Stimulated activated CD4-positive, alpha-beta T cell treated with anti-CD3 and anti-CD28 coated beads, Interleukin-1b, Interleukin-23, amount 100 ng/mL, for 4 hours (primary cell): ENCODE results near the gene BHMT.

ENCODE experiments used
- DNase-seq, 2 donors: peaks; one replicate each; pipeline ENCODE4 v3.0.0-alpha.2; 2020; ENCODE audit warnings: low read depth in 2 of 2

The BHMT gene, protein sequence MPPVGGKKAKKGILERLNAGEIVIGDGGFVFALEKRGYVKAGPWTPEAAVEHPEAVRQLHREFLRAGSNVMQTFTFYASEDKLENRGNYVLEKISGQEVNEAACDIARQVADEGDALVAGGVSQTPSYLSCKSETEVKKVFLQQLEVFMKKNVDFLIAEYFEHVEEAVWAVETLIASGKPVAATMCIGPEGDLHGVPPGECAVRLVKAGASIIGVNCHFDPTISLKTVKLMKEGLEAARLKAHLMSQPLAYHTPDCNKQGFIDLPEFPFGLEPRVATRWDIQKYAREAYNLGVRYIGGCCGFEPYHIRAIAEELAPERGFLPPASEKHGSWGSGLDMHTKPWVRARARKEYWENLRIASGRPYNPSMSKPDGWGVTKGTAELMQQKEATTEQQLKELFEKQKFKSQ

DNA sequence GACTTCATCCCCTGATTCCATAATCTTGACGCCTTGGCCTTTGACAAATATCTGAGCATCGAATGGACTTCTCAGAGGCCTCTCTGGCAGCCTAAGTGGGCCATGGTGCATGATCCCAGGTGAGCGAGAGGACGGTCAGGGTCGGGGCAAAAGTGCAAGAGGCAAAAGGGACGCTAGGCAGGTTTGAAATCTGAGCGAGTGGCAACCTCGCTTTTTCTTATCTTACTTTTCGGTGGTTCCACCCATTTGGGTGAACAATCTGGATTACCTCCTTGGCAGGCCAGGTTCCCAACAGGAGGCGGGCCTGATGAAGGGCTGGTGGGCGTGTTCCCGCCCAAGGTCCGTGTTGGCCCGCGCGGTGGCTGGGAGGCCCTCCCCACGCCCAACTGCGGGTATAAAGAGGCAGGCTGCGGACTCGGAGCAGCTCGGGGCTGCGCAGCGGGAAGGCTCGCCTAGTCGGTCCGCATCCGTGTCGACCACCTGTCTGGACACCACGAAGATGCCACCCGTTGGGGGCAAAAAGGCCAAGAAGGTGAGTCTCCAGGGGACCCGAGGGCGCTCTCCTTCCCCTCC is at the start of gene BHMT:
TSS of gene BHMT (plus strand) at position 423 of the 573 bp plus-strand sequence. CDS start at position 500, 77 bp downstream.
- no peak for DNase-seq

DNA sequence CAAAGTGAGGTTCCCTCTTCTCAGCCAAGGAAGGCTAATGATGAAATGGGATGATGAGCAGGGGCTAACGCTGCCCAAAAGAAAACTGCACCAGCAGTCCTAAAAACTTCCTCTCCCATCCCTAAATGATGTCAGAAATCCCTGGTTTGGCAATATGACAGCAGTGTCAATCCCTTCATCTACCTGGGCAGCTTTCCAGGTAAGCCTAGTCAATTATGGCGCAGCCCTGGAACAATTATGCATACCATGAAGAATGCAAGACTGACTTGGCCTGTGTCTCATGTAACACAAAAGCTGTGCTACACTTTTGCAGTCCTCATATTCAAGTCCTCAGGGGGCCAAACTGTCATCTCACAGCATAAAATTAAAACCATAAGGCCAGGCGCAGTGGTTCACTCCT is 49.2 kb upstream of the BHMT start:
- no peak for DNase-seq

DNA sequence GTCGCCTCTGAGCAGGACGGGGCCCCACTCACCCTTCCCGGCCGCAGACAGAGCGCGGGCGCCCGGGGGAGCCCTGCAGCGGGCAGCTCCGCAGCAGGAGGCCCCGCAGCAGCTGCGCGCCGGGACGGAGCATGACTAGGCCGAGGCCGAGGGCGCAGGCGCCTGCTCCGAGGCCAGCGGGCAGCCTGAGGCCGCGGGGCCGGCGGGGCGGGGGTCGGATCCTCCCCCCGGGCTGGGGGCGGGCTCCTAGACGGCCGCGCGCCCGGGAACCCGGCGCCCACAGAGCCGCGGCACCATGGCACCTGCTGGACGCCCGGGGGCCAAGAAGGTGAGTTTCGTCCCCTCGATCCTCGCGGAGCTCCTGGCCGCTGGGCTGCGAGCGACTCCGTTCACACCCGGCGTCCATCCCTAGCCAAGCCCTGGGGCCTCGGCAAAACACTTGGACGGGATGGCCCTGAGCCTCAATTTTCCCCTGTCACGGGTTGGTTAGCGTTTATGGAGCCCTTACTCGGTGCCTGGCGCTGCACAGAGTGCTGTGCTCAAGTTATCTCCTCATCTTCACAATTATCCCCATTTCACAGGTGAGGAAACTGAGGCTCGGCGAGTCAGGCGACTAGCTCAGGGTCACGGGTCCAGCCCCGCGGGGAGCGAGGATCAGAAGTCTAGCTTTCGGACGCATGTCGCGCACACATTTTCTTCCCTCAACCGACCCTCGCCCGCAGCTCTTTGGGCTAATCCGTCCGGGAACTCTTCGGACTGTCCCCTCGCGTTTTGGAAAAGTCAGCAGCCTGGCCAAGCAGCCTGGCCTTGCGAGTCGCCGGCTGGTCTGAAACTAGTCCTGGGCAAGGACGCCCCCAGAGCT is 41.9 kb upstream of the BHMT start, which contains the start of the genes BHMT2 and DMGDH:
TSS of gene BHMT2 (plus strand) at position 280 of the 862 bp plus-strand sequence. CDS start at position 296, 16 bp downstream.
TSS of gene DMGDH (minus strand) at position 187 of the 862 bp plus-strand sequence. CDS start at position 133, 54 bp downstream.
- no peak for DNase-seq

DNA sequence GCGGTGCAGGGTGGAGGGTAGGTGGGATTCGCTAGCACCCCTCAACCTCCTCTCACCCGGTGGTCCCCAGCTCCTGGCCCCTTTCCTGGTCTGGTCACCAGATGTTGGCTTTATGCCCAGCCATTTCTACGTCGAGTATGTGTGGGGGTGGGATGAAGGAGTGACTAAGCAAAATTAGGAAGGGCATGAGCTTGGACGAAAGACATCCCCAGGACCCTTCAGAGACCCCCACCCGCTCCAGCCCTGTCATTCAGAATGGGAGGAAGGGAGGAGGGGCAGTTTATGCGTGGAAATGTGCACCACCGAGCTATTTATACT is 41.3 kb upstream of the BHMT start:
- DNase-seq = no peak

DNA sequence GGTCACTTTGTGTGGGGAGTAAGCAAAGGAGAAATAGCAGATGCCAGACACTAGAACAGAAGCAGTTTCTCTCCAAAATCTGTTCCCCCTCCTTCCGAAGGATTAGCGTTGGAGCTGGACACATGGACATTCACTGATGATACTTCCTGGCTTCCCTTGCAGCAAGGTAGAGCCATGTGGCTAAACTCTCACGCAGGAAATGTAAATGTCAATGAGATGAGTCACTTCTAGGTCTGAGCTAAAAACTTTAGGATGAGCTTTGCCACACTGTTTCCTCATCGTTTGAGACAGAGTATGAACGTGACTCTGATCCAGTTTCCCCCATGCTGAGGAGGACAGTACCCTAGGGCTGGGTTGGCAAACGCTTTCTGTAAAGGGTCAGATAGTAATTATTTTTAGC is 37.0 kb upstream of the BHMT start:
- no peak for DNase-seq

DNA sequence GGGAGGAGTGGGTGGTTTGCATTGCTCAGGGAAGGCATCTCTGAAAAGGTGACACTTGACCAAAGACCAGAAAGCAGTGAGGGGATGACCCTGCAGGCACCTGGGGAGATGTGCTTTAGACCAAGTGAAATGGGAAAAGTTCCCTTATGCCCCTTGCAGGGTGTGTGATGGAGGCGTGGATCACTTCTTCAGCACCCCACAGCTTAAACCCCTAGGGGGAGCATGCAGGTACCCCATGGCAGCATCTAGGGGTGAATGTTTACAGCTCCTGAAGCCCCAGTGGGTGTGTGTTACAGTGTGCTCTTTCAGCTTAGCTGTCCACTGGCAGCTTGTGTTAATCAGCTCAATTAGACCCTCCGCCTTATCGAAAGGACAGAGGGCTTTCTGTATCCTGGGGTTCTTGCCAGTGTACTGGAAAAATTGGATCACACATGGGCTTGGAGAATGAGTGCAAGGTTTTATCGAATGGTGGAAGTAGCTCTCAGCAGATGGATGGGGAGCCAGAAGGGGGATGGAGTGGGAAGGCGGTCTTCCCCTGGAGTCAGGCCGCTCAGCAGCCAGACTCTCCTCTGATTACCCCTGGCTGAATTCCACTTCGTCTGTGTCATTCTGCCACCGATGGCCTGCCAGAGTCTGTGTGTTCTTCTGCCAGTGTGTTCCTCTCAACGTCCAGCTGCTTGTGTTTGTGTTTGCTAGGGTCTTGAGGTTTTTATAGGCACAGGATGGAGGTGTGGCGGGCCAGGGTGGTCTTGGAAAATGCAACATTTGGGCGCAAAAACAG is 35.8 kb upstream of the BHMT start:
- DNase-seq = no peak

DNA sequence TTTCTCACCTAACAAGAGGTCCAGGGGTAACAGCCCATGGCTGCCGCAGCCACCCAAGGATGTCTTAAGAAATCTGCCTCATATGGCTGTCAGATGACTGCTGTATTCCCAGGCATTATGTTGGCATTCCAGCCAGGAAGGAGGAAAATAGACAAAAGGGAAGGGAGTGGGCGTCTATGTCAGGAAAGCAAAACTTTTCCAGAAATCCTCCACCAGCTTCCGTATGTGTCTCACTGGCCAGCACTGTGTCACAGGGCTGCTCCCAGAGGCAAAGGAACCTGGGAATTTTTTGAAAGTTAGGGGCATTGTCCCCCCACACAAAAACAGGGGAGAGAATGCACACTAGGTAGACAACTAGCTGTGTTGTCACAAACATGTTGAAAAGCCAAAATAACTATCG is 34.8 kb upstream of the BHMT start:
- no peak for DNase-seq

DNA sequence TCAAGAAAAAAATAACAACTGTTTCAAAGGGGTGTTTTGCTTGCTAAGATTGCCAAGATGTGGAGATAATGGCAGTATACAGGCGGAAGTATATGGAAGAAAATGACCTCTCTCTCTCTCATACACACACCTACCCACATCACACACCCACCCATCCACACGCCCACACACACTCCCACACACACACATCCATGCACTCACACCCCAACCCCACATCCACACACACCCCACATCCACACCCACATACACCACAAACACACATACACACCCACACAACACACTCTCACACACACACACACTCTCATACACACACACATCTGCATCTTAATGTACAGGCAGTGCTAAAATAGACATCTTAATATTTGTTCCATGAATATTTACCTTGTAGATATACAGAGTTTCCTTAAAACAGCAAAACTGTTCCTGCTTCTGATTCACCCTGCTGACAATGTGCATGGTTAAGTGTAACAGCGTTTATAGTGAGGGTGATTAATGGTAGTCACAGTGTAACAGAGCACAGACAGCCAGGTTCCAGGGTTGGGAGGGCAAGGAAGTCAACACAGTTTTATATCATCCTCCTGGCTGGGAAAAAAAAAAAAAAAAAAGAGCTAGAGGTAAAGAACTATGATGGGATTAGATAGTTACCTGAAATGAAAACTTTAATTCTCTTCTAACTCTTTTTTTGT is 33.8 kb upstream of the BHMT start:
- DNase-seq = peak in 1 of 2 donors; percentile 1

DNA sequence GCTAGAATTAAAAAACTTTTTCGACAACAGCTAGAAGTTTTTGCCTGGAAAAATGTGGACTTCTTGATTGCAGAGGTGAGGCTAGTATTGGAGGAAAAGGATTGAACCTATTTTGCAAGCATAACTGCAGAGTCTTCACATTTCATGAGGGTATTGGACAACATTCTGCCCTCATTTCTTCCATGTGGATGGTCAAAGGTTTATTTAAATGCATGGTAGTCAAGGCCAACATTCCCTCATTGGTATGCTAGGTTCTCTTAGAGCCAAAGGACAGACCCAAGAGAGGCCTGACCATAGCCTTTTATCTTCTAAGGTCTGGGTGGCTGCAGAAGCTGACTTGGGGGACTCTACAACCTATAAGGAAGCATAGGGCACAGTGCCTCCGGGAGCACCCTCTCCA is 30.8 kb upstream of the BHMT start:
- no peak for DNase-seq

DNA sequence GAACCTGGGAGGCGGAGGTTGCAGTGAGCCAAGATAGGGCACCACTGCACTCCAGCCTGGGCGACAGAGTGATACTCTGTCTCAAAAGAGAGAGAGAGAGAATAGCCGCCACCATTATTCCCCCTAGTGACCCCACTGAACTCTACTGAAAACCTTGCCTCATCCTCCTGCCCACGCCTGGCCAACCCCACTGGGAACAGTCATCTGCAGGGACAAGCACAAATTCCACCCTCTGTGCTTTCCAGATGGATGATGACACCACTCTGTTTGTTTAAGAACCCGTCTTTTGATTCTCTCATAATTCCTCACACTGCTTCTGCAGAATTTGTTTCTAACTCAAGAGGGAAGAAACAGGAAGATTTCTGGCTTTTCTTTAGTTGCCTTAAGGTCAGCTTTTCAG is 29.8 kb upstream of the BHMT start:
- DNase-seq = no peak

DNA sequence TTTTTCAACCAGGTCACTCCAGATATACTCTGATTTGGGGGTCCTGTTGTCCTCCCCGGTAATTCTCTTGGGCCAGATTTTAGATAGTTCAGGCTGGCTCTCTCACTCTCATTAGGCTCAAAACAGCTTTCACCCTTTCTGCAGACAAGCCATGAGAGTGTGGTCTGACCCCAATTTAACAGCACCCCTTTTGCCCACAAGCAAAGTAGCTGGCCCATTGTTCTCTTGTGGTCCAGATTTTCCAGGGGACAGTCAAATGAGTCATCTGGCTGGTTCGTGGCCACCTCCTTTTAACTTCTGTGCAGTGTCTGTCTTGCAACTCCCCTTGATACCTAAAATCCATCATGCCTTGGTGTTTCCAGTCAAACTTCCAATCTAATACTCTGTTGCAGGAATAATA is 25.5 kb upstream of the BHMT start:
- no peak for DNase-seq

DNA sequence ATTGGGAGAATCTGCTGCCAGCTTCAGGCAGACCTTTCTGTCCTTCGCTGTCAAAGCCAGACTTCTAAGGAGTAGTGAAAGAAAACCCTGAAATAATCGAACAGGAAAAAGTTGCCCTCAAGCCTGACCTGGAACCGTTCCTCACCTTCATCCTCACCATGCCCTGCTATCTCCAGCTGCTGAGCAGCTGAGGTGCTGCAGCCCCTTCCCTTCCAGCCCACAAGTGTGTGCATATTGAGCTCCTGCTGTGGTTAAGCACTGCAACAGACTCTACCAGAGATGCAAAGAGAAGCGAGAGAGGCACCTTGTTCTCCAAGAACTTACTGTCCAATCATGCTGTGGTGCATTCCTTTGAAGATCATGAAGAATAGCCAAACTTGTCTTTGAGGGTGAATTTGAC is 23.1 kb upstream of the BHMT start:
- DNase-seq = no peak

DNA sequence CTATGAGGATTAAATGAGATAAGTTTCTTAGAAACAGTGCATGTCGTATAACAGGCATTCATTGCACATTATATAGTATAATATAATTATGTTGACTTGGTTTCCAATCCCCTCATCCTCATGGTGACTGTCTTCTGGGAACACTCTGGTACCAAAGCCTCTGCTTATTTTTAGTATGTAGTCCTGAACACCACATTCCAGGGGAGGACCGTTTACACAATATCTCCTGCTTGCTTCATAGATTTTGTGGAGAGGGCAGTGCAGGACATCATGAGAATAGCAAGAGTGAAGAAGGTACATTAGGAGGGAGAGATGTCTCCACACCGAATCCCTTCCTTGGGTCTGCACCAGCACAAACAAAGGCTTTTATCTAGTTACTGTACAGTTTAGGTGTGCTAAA is 20.5 kb upstream of the BHMT start:
- DNase-seq = no peak

DNA sequence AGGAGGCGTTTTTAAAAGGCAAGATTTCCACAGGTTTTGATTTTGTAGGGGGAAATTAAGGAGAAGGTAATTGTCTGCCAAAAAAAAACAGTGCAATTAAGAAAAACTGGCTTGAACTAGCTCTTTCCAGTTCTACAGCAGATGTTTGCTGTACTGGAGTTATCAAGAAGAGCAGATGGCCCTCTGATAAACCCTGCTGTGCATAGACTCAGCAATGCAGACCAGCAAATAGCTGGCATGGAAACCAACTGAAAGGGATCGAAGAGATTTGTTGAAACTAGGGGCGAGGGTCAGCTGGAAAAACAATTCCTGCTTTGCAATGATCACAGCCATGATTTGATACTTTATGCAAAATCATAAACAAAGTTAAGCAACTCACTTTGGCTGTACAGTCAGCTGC is 17.8 kb upstream of the BHMT start:
- no peak for DNase-seq

DNA sequence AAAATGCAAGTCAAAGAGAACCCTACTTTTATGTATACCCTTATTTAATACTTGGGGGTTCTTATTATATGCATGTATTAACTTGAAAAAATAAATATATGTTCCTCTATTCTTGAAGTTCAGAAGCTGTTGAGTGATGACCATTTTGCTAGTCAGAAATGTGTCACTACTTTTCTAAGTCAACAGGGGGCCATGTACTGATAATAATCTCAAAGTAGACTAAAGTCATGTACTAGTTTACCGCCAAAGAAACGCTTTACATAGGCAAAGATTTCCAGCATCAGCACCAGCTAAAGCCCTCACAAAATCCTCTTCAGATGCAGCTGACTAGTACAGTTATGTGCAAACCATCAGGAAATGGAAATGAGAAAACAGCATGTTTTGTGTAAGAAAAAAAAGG is 5.7 kb upstream of the BHMT start:
- DNase-seq = no peak

DNA sequence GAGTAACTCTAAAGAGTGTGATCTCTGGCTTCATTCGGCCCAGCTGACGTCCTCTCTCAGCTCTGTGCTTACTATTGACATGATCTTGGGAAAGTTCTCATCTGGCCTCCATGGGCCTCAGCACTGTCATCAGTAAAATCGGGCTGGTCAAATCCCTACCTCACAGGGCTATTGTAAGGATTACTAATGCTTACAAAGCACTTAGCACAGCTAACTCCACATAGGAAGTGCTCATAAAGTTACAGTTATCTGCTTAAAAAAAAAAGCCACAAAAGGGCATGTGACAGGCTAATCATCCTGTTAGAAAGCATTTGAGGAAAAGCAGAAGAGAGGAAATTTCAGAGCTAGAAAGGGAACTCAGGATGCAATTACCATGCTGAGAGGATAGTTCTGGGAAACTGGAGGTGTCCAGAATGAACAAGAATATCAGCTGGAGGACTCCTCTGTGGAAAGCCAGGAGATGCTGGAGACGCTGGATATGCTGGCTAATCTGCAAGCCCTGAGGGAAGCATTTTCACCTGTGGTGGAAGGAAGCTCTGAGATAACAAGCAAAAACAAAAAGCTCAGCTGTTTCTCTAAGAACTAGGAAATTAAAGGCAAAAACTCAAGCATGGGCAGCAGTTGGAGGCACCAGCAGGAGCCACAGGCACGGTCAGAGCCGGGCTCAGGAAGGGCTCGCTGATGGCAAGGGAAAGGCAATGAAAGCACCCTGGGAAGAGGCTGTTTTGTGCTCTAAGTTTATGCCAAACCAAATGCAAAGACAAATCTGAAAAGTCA is 4.4 kb upstream of the BHMT start:
- no peak for DNase-seq

DNA sequence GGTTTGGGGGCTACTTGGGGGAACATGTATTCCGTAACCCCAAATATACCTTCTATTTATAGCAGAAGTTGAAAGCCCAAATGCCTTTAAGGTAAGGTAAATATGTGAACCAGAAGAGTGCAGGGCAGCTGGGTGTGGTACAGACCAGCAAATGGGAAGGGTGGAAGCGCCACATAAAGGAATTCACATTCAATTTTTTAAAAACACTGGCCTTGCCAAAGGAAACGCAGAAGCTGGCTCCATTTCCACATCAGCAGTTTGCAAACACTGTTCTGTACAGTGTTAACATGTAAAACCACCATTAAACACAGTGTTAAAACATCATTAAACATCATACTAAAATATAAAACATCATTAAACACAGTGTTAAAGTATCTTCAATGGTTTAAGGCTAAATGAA is 3.5 kb upstream of the BHMT start:
- no peak for DNase-seq

DNA sequence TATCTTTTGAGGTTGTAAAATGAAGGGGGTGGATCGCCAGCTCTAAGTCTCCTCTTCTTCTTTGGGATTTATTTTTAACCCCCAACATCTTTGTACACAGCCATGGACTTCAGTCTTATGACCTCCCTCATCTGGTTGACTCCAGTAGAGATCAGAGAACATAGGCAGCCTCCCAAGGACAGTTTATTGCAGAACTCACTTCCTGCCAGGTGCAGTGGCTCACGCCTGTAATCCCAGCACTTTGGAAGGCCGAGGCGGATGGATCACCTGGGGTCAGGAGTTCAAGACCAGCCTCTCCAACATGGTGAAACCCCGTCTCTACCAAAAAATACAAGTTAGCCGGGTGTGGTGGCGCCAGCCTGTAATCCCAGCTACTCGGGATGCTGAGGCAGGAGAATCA is 2.8 kb upstream of the BHMT start:
- DNase-seq = no peak

DNA sequence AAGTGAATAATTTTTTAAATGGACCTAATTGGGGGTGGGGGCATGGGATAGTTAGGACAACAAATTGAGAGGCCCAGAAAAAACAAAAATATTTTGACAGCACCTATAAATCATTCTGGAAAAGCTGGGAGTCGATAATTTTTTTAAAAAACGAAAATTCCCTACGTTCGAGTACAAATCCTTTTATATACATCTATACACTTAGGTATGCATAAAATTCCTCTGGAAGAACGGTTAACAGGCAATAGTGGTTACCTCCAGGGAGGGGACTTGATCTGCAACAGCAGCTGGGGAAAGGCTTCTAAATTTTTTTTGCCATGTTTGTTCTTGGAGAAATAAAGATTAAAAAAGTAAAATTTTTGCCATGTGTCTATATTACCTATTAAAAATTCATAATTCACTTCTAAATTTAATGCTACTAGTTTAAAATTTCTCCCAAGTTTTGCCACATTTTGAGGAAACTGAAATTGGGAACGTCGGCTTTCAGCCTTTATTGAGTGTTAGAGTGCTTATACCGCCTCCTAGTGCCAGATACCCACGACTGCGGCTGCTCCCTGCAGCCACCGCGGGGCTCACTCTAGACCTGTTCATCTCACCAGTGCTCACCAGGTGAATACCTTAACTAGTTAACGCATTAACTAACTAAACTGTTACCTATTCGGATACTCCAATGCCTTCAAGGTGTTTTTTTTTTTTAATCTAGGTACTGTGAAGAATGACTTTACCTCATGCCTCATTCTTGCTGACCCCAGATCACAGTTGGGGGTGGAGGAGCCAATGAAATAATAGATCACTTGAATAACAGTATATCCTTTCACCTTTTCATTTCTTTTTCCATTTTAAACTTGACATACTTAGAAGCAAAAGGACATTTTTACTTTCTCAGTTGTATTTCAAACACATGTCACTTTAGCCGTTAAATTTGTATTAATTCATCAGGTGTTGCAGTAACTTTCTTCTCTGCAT is 1.8 kb upstream of the BHMT start:
- peak in 1 of 2 donors; percentile 16 for DNase-seq
